MM.1S (cell line): ENCODE data around the gene ZBTB25.

Experiments
- CTCF ChIP-seq: fragments of 300-600 bp; sonication (generic); IDR thresholded peaks from 2 replicates; pipeline ENCODE4 v1.5.1; 2016; ENCODE audit warnings: antibody characterized with exemption, low read length, mixed read lengths
- EZH2 ChIP-seq: fragments of 300-600 bp; sonication (generic); optimal IDR thresholded peaks from 2 replicates; pipeline ENCODE3; 2017; ENCODE audit warnings: low read depth, mild to moderate bottlenecking, antibody characterized with exemption, low read length, mixed read lengths

GRCh38 chr14:64421166-64421565 is 82.5 kb downstream of the ZBTB25 start:
- TF ChIP-seq CTCF (no peak), EZH2 (no peak)
